Caco-2 (cell line): ENCODE results near the gene GALNT12. TPM values are rescaled to one million over a fixed set of nuclear protein-coding genes. Genes with fewer than 3 reads are reported as not detected.

Experiments
- BruUV-seq: library from RNA; stranded (reverse); fragments of 400-500 nt; replicated peaks from 2 replicates; lab custom pipeline; 2021; lab: Mats Ljungman, UMichigan
- CTCF ChIA-PET: fragments of 300-600 bp; sonication (Branson Sonifier 250); formaldehyde crosslinking; loops from one replicate; lab custom pipeline; 2022; ENCODE audit warnings: antibody characterized with exemption; lab: Charles Lee
- POLR2A ChIA-PET: fragments of 300-600 bp; sonication (Branson Sonifier 250); formaldehyde crosslinking; loops from one replicate; lab custom pipeline; 2022; ENCODE audit warnings: antibody characterized with exemption; lab: Charles Lee
- DNase-seq, 2 experiments: peaks; one replicate each; pipeline versions ENCODE4 v3.0.0 to v3.0.0-alpha.2; 2020 to 2022
- H3K27me3 ChIP-seq: replicated peaks from 2 replicates; pipeline ENCODE4 v1.6.0; 2011; ENCODE audit warnings: low read length; ENCODE audit not compliant: control insufficient read depth, insufficient read depth
- H3K36me3 ChIP-seq: 2 replicates; pipeline ENCODE4 v1.5.1; 2011; ENCODE audit warnings: low read length; ENCODE audit not compliant: control insufficient read depth, insufficient read depth
- H3K4me1 ChIP-seq: fragments of 250-450 bp; sonication (Bioruptor Pico); 2 replicates; pipeline ENCODE4 v1.5.1; 2020; ENCODE audit warnings: mild to moderate bottlenecking
- H3K4me3 ChIP-seq: 2 replicates; pipeline ENCODE4 v1.5.1; 2011; ENCODE audit warnings: low read depth, mild to moderate bottlenecking, control low read depth, low read length
- H3K9me3 ChIP-seq: fragments of 250-450 bp; sonication (Bioruptor Pico); 2 replicates; pipeline ENCODE4 v1.5.1; 2020; ENCODE audit warnings: mild to moderate bottlenecking, moderate library complexity
- H3K27ac Mint-ChIP-seq: one replicate; pipeline ENCODE4 v1.8.0; 2022; ENCODE audit warnings: mixed read lengths; ENCODE audit not compliant: unreplicated experiment
- H3K27me3 Mint-ChIP-seq: one replicate; pipeline ENCODE4 v1.8.0; 2022; ENCODE audit warnings: mixed read lengths; ENCODE audit not compliant: insufficient read depth, unreplicated experiment
- H3K36me3 Mint-ChIP-seq: one replicate; pipeline ENCODE4 v1.8.0; 2022; ENCODE audit warnings: mild to moderate bottlenecking, mixed read lengths; ENCODE audit not compliant: insufficient read depth, unreplicated experiment
- H3K4me1 Mint-ChIP-seq: one replicate; pipeline ENCODE4 v1.8.0; 2022; ENCODE audit warnings: low read depth, mixed read lengths; ENCODE audit not compliant: unreplicated experiment
- H3K4me3 Mint-ChIP-seq: one replicate; pipeline ENCODE4 v1.8.0; 2022; ENCODE audit warnings: mild to moderate bottlenecking, moderate library complexity, mixed read lengths; ENCODE audit not compliant: unreplicated experiment
- H3K9me3 Mint-ChIP-seq: one replicate; pipeline ENCODE4 v1.8.0; 2022; ENCODE audit warnings: mixed read lengths; ENCODE audit not compliant: unreplicated experiment
- intact Hi-C: fragments of 100-400 bp; cut with micrococcal nuclease; formaldehyde crosslinking; loops from one replicate; pipeline ENCODE4 v1.10.0; 2022; ENCODE audit not compliant: unreplicated experiment
- total RNA-seq: library from RNA; stranded (reverse); gene quantifications from 2 replicates; pipeline ENCODE4 v1.2.3, GENCODE V29; 2022
- TF ChIP-seq, protein P1 (sequence below), 2 experiments: fragments of 200-600 bp in 1 of 2; IDR thresholded peaks; 1 replicate in 1 of 2; 2 replicates in 1 of 2; pipeline versions ENCODE4 v1.5.1 to v1.8.0; 2011 to 2022; ENCODE audit warnings: antibody characterized with exemption in 1 of 2, control low read depth in 1 of 2, inconsistent platforms in 1 of 2, low read depth in 1 of 2, low read length in 1 of 2, mild to moderate bottlenecking in 1 of 2, moderate library complexity in 1 of 2; ENCODE audit not compliant: insufficient read depth in 1 of 2, severe bottlenecking in 1 of 2, unreplicated experiment in 1 of 2

Gene GALNT12
- total RNA-seq, 1 experiment from 2014 or later: 3.6 TPM

DNA sequence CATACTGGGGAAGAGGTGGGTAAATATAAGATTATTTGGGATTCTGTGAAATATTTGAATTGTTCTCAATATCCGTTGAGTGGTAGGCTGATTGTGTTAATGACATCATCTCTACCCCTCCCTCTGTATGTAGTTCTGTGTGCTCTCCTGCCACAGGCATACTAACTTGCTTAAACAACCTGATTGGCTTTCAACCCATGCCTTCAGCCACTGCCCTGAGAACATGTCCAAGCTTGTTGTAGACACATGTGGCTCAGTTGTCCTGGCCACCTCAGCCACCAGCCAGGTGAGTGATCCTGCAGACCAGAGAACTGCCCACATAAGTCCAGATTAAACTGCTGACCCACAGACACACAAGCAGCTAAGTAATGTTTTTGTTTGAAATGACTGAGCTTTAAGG lies 42.2 kb upstream of the GALNT12 start:
- DNase-seq: no peak
- Histone ChIP-seq H3K4me1 (no peaks in the 10 kb centered on the region), H3K27me3 (no peaks in the 10 kb centered on the region), H3K9me3 (no peaks in the 10 kb centered on the region), H3K36me3 (no peaks in the 10 kb centered on the region), H3K4me3 (no peak overlapping the region)
- intact Hi-C loops: no loop called here
- TF ChIP-seq, protein P1, sequence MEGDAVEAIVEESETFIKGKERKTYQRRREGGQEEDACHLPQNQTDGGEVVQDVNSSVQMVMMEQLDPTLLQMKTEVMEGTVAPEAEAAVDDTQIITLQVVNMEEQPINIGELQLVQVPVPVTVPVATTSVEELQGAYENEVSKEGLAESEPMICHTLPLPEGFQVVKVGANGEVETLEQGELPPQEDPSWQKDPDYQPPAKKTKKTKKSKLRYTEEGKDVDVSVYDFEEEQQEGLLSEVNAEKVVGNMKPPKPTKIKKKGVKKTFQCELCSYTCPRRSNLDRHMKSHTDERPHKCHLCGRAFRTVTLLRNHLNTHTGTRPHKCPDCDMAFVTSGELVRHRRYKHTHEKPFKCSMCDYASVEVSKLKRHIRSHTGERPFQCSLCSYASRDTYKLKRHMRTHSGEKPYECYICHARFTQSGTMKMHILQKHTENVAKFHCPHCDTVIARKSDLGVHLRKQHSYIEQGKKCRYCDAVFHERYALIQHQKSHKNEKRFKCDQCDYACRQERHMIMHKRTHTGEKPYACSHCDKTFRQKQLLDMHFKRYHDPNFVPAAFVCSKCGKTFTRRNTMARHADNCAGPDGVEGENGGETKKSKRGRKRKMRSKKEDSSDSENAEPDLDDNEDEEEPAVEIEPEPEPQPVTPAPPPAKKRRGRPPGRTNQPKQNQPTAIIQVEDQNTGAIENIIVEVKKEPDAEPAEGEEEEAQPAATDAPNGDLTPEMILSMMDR (IDR thresholded peaks at IDR 0.05; ENCODE audit: insufficient read depth in 1 of 2, low read depth in 1 of 2, low read length in 1 of 2, severe bottlenecking in 1 of 2, unreplicated experiment in 1 of 2): no peak
- no TSS peak for BruUV-seq
- no peak overlapping the region for H3K27ac Mint-ChIP-seq
- POLR2A ChIA-PET: no interaction called here
- H3K27me3 Mint-ChIP-seq: no peaks in the 10 kb centered on the region
- H3K4me3 Mint-ChIP-seq: no peak overlapping the region
- CTCF ChIA-PET: no interaction called here
- H3K4me1 Mint-ChIP-seq: no peaks in the 10 kb centered on the region
- H3K36me3 Mint-ChIP-seq: no peaks in the 10 kb centered on the region
- H3K9me3 Mint-ChIP-seq: no peaks in the 10 kb centered on the region

DNA sequence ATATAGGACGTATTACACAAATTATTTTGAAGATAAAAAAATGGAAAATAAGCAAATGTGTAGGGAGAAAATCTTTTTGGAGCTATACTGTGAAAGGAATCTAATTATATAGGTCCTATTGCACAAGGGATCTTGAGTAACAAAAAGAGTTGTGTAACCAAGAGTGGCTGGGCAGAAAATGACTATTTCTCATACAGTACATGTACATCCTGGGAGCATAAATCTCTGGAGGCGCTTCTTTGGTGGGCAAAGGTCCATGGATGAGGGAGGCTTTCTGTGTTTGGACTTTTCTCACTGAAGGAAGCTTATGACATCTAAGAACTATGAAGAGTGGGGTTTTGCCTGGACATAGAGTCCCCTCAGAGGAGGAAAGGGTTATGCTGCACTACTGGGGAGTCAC lies 40.9 kb upstream of the GALNT12 start:
- H3K27me3 Mint-ChIP-seq: no peaks in the 10 kb centered on the region
- ChIA-PET POLR2A (no interaction called here), CTCF (no interaction called here)
- intact Hi-C loops: no loop called here
- no peak for DNase-seq
- Histone ChIP-seq H3K9me3 (no peaks in the 10 kb centered on the region), H3K27me3 (no peaks in the 10 kb centered on the region), H3K36me3 (no peaks in the 10 kb centered on the region), H3K4me1 (no peaks in the 10 kb centered on the region), H3K4me3 (no peak overlapping the region)
- TF ChIP-seq, protein P1 (IDR thresholded peaks at IDR 0.05; ENCODE audit: insufficient read depth in 1 of 2, low read depth in 1 of 2, low read length in 1 of 2, severe bottlenecking in 1 of 2, unreplicated experiment in 1 of 2): no peak
- no peaks in the 10 kb centered on the region for H3K9me3 Mint-ChIP-seq
- H3K4me1 Mint-ChIP-seq: no peaks in the 10 kb centered on the region
- no peak overlapping the region for H3K4me3 Mint-ChIP-seq
- H3K27ac Mint-ChIP-seq: no peak overlapping the region
- no TSS peak for BruUV-seq
- peaks cover 5% of the 10 kb centered on the region for H3K36me3 Mint-ChIP-seq

DNA sequence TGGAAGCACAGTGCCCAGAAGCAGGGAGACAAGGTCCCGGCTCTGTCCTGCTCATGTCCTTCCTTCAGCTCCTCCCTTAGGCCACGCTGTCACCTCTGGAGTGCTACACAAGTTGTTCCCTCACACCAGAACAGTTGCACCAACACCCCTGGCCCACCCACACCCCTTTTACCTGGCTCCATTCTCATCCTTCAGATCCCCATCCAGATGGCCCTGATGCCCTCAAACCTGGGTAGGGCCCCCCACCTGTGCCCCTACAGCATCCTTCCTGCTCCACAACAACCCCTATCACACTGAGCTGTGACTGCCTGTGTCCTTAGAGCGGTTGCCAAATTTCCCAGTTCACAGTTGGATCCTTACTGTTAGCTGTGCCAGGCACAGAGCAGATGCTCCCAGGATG lies 40.3 kb upstream of the GALNT12 start:
- Histone ChIP-seq H3K9me3 (no peaks in the 10 kb centered on the region), H3K4me1 (no peaks in the 10 kb centered on the region), H3K36me3 (no peaks in the 10 kb centered on the region), H3K4me3 (no peak overlapping the region), H3K27me3 (no peaks in the 10 kb centered on the region)
- no TSS peak for BruUV-seq
- TF ChIP-seq, protein P1 (IDR thresholded peaks at IDR 0.05; ENCODE audit: insufficient read depth in 1 of 2, low read depth in 1 of 2, low read length in 1 of 2, severe bottlenecking in 1 of 2, unreplicated experiment in 1 of 2): no peak
- Mint-ChIP-seq H3K4me3 (no peak overlapping the region), H3K9me3 (no peaks in the 10 kb centered on the region), H3K4me1 (no peaks in the 10 kb centered on the region), H3K27me3 (no peaks in the 10 kb centered on the region), H3K27ac (no peak overlapping the region), H3K36me3 (peaks cover 6% of the 10 kb centered on the region)
- ChIA-PET CTCF (no interaction called here), POLR2A (no interaction called here)
- intact Hi-C loops: no loop called here
- DNase-seq: no peak
